MM.1S (cell line): ENCODE data around the gene HMX2.

Experiments used
- DNase-seq: peaks from one replicate; pipeline ENCODE4 v3.0.0-alpha.2; 2015
- H2AFZ ChIP-seq: fragments of 300-600 bp; sonication (generic); 2 replicates; pipeline ENCODE4 v1.6.0; 2016; ENCODE audit warnings: antibody characterized with exemption, low read length
- H3F3A ChIP-seq: fragments of 300-600 bp; sonication (generic); 2 replicates; pipeline ENCODE4 v1.6.1; 2016; ENCODE audit warnings: mild to moderate bottlenecking, antibody characterized with exemption, low read length, moderate library complexity, mixed read lengths; ENCODE audit not compliant: insufficient read depth
- H3K27ac ChIP-seq: fragments of 300-600 bp; sonication (generic); 2 replicates; pipeline ENCODE4 v1.5.1; 2016; ENCODE audit warnings: mild to moderate bottlenecking, low read length
- H3K27me3 ChIP-seq: fragments of 300-600 bp; sonication (generic); replicated peaks from 2 replicates; pipeline ENCODE4 v1.6.0; 2016; ENCODE audit warnings: low read length; ENCODE audit not compliant: insufficient read depth
- H3K36me3 ChIP-seq: fragments of 300-600 bp; sonication (generic); replicated peaks from 2 replicates; pipeline ENCODE4 v1.6.1; 2016; ENCODE audit warnings: mild to moderate bottlenecking, low read length, mixed read lengths; ENCODE audit not compliant: insufficient read depth
- H3K4me1 ChIP-seq: fragments of 300-600 bp; sonication (generic); 2 replicates; pipeline ENCODE4 v1.6.1; 2016; ENCODE audit warnings: low read length, mixed read lengths
- H3K4me2 ChIP-seq: fragments of 300-600 bp; sonication (generic); 2 replicates; pipeline ENCODE4 v1.6.0; 2016; ENCODE audit warnings: low read depth, low read length
- H3K4me3 ChIP-seq: fragments of 300-600 bp; sonication (generic); 2 replicates; pipeline ENCODE4 v1.5.1; 2016; ENCODE audit warnings: low read length, mixed read lengths
- H3K79me2 ChIP-seq: fragments of 300-600 bp; sonication (generic); 2 replicates; pipeline ENCODE4 v1.6.1; 2016; ENCODE audit warnings: mixed run types, low read length, mixed read lengths
- H3K9ac ChIP-seq: fragments of 300-600 bp; sonication (generic); 2 replicates; pipeline ENCODE4 v1.6.1; 2016; ENCODE audit warnings: low read length, mixed read lengths
- H3K9me2 ChIP-seq: fragments of 300-600 bp; sonication (generic); replicated peaks from 2 replicates; pipeline ENCODE4 v1.6.1; 2016; ENCODE audit warnings: mild to moderate bottlenecking, low read length, mixed read lengths; ENCODE audit not compliant: insufficient read depth
- H3K9me3 ChIP-seq: fragments of 300-600 bp; sonication (generic); replicated peaks from 2 replicates; pipeline ENCODE4 v1.6.1; 2016; ENCODE audit warnings: mild to moderate bottlenecking, low read length, mixed read lengths; ENCODE audit not compliant: insufficient read depth
- H4K20me1 ChIP-seq: fragments of 300-600 bp; sonication (generic); 2 replicates; pipeline ENCODE4 v1.6.1; 2016; ENCODE audit warnings: mild to moderate bottlenecking, low read length, moderate library complexity, mixed read lengths; ENCODE audit not compliant: insufficient read depth
- CTCF ChIP-seq: fragments of 300-600 bp; sonication (generic); IDR thresholded peaks from 2 replicates; pipeline ENCODE4 v1.5.1; 2016; ENCODE audit warnings: antibody characterized with exemption, low read length, mixed read lengths
- EZH2 ChIP-seq: fragments of 300-600 bp; sonication (generic); optimal IDR thresholded peaks from 2 replicates; pipeline ENCODE3; 2017; ENCODE audit warnings: low read depth, mild to moderate bottlenecking, antibody characterized with exemption, low read length, mixed read lengths
- EZH2phosphoT487 ChIP-seq: fragments of 300-600 bp; sonication (generic); IDR thresholded peaks from 2 replicates; pipeline ENCODE4 v1.6.1; 2018; ENCODE audit warnings: antibody characterized with exemption, low read length

Gene HMX2

GRCh38 chr10:123129618-123130271 lies 18.2 kb upstream of the HMX2 start:
- no peak overlapping the region for H3K9ac ChIP-seq
- H3K4me3 ChIP-seq = no peak overlapping the region
- no peaks in the 10 kb centered on the region for H4K20me1 ChIP-seq
- H3K9me2 ChIP-seq = no peaks in the 10 kb centered on the region
- TF ChIP-seq EZH2 (no peak), CTCF (no peak), EZH2phosphoT487 (no peak)
- H2AFZ ChIP-seq = no peak overlapping the region
- H3K27ac ChIP-seq = no peak overlapping the region
- H3F3A ChIP-seq = no peaks in the 10 kb centered on the region
- no peak overlapping the region for H3K4me2 ChIP-seq
- H3K27me3 ChIP-seq = no peaks in the 10 kb centered on the region; the same call in 1 of the 2 replicates
- H3K79me2 ChIP-seq = no peaks in the 10 kb centered on the region
- H3K9me3 ChIP-seq = no peaks in the 10 kb centered on the region
- H3K36me3 ChIP-seq = no peaks in the 10 kb centered on the region
- no peak for DNase-seq
- no peaks in the 10 kb centered on the region for H3K4me1 ChIP-seq

- Histone ChIP-seq H3K4me3 (peak overlapping the region; percentile 13), H3K4me1 (no peaks in the 10 kb centered on the region), H3K4me2 (peak overlapping the region; percentile 75), H4K20me1 (no peaks in the 10 kb centered on the region), H3K9me3 (no peaks in the 10 kb centered on the region), H3K79me2 (no peaks in the 10 kb centered on the region), H3K27ac (no peak overlapping the region), H3K9ac (no peak overlapping the region), H3F3A (no peaks in the 10 kb centered on the region), H2AFZ (peak overlapping the region; percentile 47), H3K27me3 (no peaks in the 10 kb centered on the region; the same call in 1 of the 2 replicates), H3K36me3 (no peaks in the 10 kb centered on the region), H3K9me2 (no peaks in the 10 kb centered on the region)
- DNase-seq = peak; percentile 81
- TF ChIP-seq EZH2phosphoT487 (no peak), CTCF (peak; percentile 90)
These were observed 15.1 kb upstream of the HMX2 start for GRCh38 chr10:123132576-123133477.

GRCh38 chr10:123133541-123134342 lies 14.2 kb upstream of the HMX2 start:
- H3K79me2 ChIP-seq = no peaks in the 10 kb centered on the region
- DNase-seq = no peak
- no peaks in the 10 kb centered on the region for H3K36me3 ChIP-seq
- no peaks in the 10 kb centered on the region for H3K9me3 ChIP-seq
- no peaks in the 10 kb centered on the region for H3F3A ChIP-seq
- peaks cover under 1% of the 10 kb centered on the region; the same call in 1 of the 2 replicates for H3K27me3 ChIP-seq
- peak overlapping the region; percentile 13; the same call in 1 of the 2 replicates for H3K4me3 ChIP-seq
- no peak overlapping the region for H3K9ac ChIP-seq
- no peaks in the 10 kb centered on the region for H4K20me1 ChIP-seq
- H2AFZ ChIP-seq = peak overlapping the region; percentile 47; the same call in 1 of the 2 replicates
- no peaks in the 10 kb centered on the region for H3K9me2 ChIP-seq
- H3K4me2 ChIP-seq = peak overlapping the region; percentile 75
- no peak overlapping the region for H3K27ac ChIP-seq
- TF ChIP-seq EZH2phosphoT487 = no peak
- no peak for TF ChIP-seq CTCF
- TF ChIP-seq EZH2 = no peak
- no peaks in the 10 kb centered on the region for H3K4me1 ChIP-seq
